HCT116 (cell line): ENCODE data around the gene CENPE. TPM values are rescaled to one million over a fixed set of nuclear protein-coding genes. Genes with fewer than 3 reads are reported as not detected.
A peak's percentile ranks its signal among the peaks of the same experiment; 100 is the strongest.

Source experiments
- ATAC-seq: fragments of 200-7000 bp; cut with Tn5 transposase; 2 replicates; pipeline ENCODE4 v1.9.1; 2020; ENCODE audit warnings: mild to moderate bottlenecking, moderate library complexity
- BruUV-seq: library from RNA; stranded (reverse); fragments of 400-500 nt; replicated peaks from 2 replicates; lab custom pipeline; 2021; lab: Mats Ljungman, UMichigan
- CTCF ChIA-PET: fragments of 300-600 bp; sonication (Branson Sonifier 250); formaldehyde crosslinking; loops from one replicate; lab custom pipeline; 2021; ENCODE audit warnings: antibody characterized with exemption; lab: Charles Lee
- POLR2A ChIA-PET: fragments of 300-600, 350-600 bp; sonication (Branson Sonifier 250); formaldehyde crosslinking; loops from one replicate; lab custom pipeline; 2021; ENCODE audit warnings: antibody characterized with exemption; lab: Charles Lee
- RAD21 ChIA-PET, 2 experiments: fragments of 300-600 bp; sonication (Branson Sonifier 250); formaldehyde crosslinking; loops; one replicate each; lab custom pipeline; 2023; ENCODE audit warnings: low total read pairs in 2 of 2; ENCODE audit not compliant: uncharacterized antibody in 2 of 2, unreplicated experiment in 2 of 2, low non-redundant PET in 1 of 2; lab: Charles Lee
- DNase-seq: peaks from one replicate; pipeline ENCODE4 v3.0.0-alpha.2; 2010; ENCODE audit warnings: low read depth, low spot score
- H2AFZ ChIP-seq: fragments of 200-600 bp; shearing (Covaris generic), sonication (generic); 2 replicates; pipeline ENCODE4 v1.6.1; 2017; ENCODE audit warnings: low read depth, mixed run types, mixed read lengths, antibody characterized with exemption, low read length; ENCODE audit not compliant: poor library complexity, severe bottlenecking
- H3K27ac ChIP-seq: 2 replicates; pipeline ENCODE4 v1.5.1; 2012; ENCODE audit warnings: low read depth, low read length
- H3K27me3 ChIP-seq: fragments of 200-600 bp; sonication (generic); 2 replicates; pipeline ENCODE4 v1.6.1; 2016; ENCODE audit warnings: mixed run types, low read length, mixed read lengths; ENCODE audit not compliant: insufficient read depth
- H3K36me3 ChIP-seq, 2 experiments: fragments of 200-500 bp in 1 of 2; fragments of 200-600 bp in 1 of 2; sonication (Bioruptor generic) in 1 of 2; sonication (generic) in 1 of 2; 2 replicates each; pipeline versions ENCODE4 v1.5.1 to v1.6.1; 2014 to 2016; ENCODE audit warnings: low read length in 2 of 2, inconsistent platforms in 1 of 2, mixed read lengths in 1 of 2, mixed run types in 1 of 2; ENCODE audit not compliant: insufficient read depth in 2 of 2, control insufficient read depth in 1 of 2
- H3K4me1 ChIP-seq, 2 experiments: fragments of 200-600 bp in 1 of 2; sonication (generic) in 1 of 2; 2 replicates each; pipeline versions ENCODE4 v1.5.1 to v1.6.1; 2012 to 2017; ENCODE audit warnings: low read length in 2 of 2, inconsistent platforms in 1 of 2, mild to moderate bottlenecking in 1 of 2, mixed read lengths in 1 of 2, mixed run types in 1 of 2, moderate library complexity in 1 of 2; ENCODE audit not compliant: insufficient read depth in 2 of 2, control insufficient read depth in 1 of 2
- H3K4me2 ChIP-seq: fragments of 200-600 bp; sonication (generic); 2 replicates; pipeline ENCODE4 v1.6.1; 2017; ENCODE audit warnings: mixed run types, low read length, mixed read lengths
- H3K4me3 ChIP-seq, 2 experiments: fragments of 200-600 bp in 1 of 2; sonication (generic) in 1 of 2; replicated peaks in 1 of 2; 2 replicates each; pipeline ENCODE4 v1.5.1; 2011 to 2016; ENCODE audit warnings: low read length in 2 of 2, control low read depth in 1 of 2, low read depth in 1 of 2, mild to moderate bottlenecking in 1 of 2, mixed read lengths in 1 of 2, mixed run types in 1 of 2
- H3K79me2 ChIP-seq: fragments of 200-600 bp; sonication (generic); 2 replicates; pipeline ENCODE4 v1.6.1; 2017; ENCODE audit warnings: mild to moderate bottlenecking, mixed run types, low read length, moderate library complexity, mixed read lengths; ENCODE audit not compliant: insufficient read depth
- H3K9ac ChIP-seq: fragments of 200-600 bp; sonication (generic); 2 replicates; pipeline ENCODE4 v1.6.1; 2016; ENCODE audit warnings: low read length, mixed read lengths
- H3K9me2 ChIP-seq: fragments of 200-600 bp; sonication (generic), shearing (Covaris generic); 2 replicates; pipeline ENCODE4 v1.6.1; 2017; ENCODE audit warnings: mixed run types, mild to moderate bottlenecking, moderate library complexity; ENCODE audit not compliant: insufficient read depth
- H3K9me3 ChIP-seq, 2 experiments: fragments of 200-500 bp in 1 of 2; fragments of 200-600 bp in 1 of 2; sonication (Bioruptor generic) in 1 of 2; sonication (generic) in 1 of 2; 2 replicates each; pipeline ENCODE4 v1.6.1; 2014 to 2017; ENCODE audit warnings: low read length in 2 of 2, mixed read lengths in 2 of 2, inconsistent platforms in 1 of 2, low read depth in 1 of 2, mild to moderate bottlenecking in 1 of 2, mixed run types in 1 of 2, moderate library complexity in 1 of 2; ENCODE audit not compliant: control insufficient read depth in 1 of 2, insufficient read depth in 1 of 2
- H4K20me1 ChIP-seq: fragments of 200-600 bp; sonication (generic), shearing (Covaris generic); 2 replicates; pipeline ENCODE4 v1.6.1; 2017; ENCODE audit warnings: mixed run types, mild to moderate bottlenecking, moderate library complexity; ENCODE audit not compliant: insufficient read depth
- CBX3 ChIP-seq: IDR thresholded peaks from 2 replicates; pipeline ENCODE4 v1.6.1; 2012; ENCODE audit warnings: low read depth
- CEBPB ChIP-seq: IDR thresholded peaks from 2 replicates; pipeline ENCODE4 v1.6.1; 2012; ENCODE audit warnings: low read depth
- CTCF ChIP-seq, 3 experiments: fragments of 200-600 bp in 1 of 3; sonication (generic) in 1 of 3; IDR thresholded peaks in 2 of 3; conservative IDR thresholded peaks in 1 of 3; 2 replicates each; pipeline ENCODE4 v1.5.1; 2012 to 2017; ENCODE audit warnings: low read depth in 2 of 3, low read length in 2 of 3, antibody characterized with exemption in 1 of 3, borderline replicate concordance in 1 of 3, control low read depth in 1 of 3, mild to moderate bottlenecking in 1 of 3, mixed read lengths in 1 of 3, mixed run types in 1 of 3, moderate library complexity in 1 of 3; ENCODE audit not compliant: insufficient read depth in 1 of 3
- EZH2phosphoT487 ChIP-seq: fragments of 200-600 bp; IDR thresholded peaks from 2 replicates; pipeline ENCODE4 v1.6.1; 2018; ENCODE audit warnings: antibody characterized with exemption, borderline replicate concordance
- MAX ChIP-seq: IDR thresholded peaks from 2 replicates; pipeline ENCODE4 v1.6.1; 2012
- POLR2A ChIP-seq: IDR thresholded peaks from 2 replicates; pipeline ENCODE4 v1.7.0; 2011; ENCODE audit warnings: borderline replicate concordance; ENCODE audit not compliant: insufficient read depth, insufficient read length; ENCODE audit errors: extremely low read depth
- POLR2AphosphoS5 ChIP-seq: IDR thresholded peaks from 2 replicates; pipeline ENCODE4 v1.6.1; 2011; ENCODE audit warnings: mild to moderate bottlenecking, low read depth, low read length, moderate library complexity
- SIN3A ChIP-seq: IDR thresholded peaks from 2 replicates; pipeline ENCODE4 v1.6.1; 2012; ENCODE audit warnings: low read depth
- ZFX ChIP-seq: fragments of 450-650 bp; IDR thresholded peaks from 2 replicates; pipeline ENCODE4 v1.6.1; 2017
- intact Hi-C: fragments of 100-400 bp; cut with micrococcal nuclease; formaldehyde crosslinking; loops from 2 replicates; pipeline ENCODE4 v1.10.0; 2022
- total RNA-seq: library from RNA; stranded (reverse); gene quantifications from one replicate; pipeline ENCODE4 v1.2.1, GENCODE V29; 2021; ENCODE audit not compliant: unreplicated experiment
- TF ChIP-seq, protein P1 (sequence below): IDR thresholded peaks from 2 replicates; pipeline ENCODE4 v1.6.1; 2012; ENCODE audit warnings: low read depth

The CENPE gene
- total RNA-seq, 1 experiment from 2014 or later: 31.3 TPM

- Histone ChIP-seq H2AFZ (peak overlapping the region; percentile 90), H3K9me3 (no peaks in the 10 kb centered on the region), H3K4me2 (peak overlapping the region; percentile 88), H3K79me2 (peaks cover 41% of the 10 kb centered on the region), H3K4me1 (peaks cover 8 to 25% of the 10 kb centered on the region in 2 experiments; a peak in 3 of 4 replicates), H3K4me3 (peak overlapping the region; percentile 65 to 68), H3K9ac (peak overlapping the region; percentile 88), H3K36me3 (peaks cover 0 to 4% of the 10 kb centered on the region in 2 experiments; a peak in 1 of 4 replicates), H4K20me1 (no peaks in the 10 kb centered on the region), H3K9me2 (no peaks in the 10 kb centered on the region), H3K27me3 (no peaks in the 10 kb centered on the region), H3K27ac (peak overlapping the region; percentile 85)
- no peak for TF ChIP-seq CEBPB
- TF ChIP-seq POLR2A: peak; percentile 70
- peak; percentile 39; the same call in 1 of the 2 replicates for TF ChIP-seq POLR2AphosphoS5
- peak; percentile 65; the same call in 1 of the 2 replicates for TF ChIP-seq SIN3A
- TF ChIP-seq CBX3: peak; percentile 62; the same call in 1 of the 2 replicates
- TF ChIP-seq CTCF (IDR thresholded peaks at IDR 0.05 in 2 of 3, conservative IDR thresholded peaks at IDR 0.05 in 1 of 3; ENCODE audit: borderline replicate concordance in 1 of 3, insufficient read depth in 1 of 3, low read depth in 2 of 3, low read length in 2 of 3): 0 out of 6 replicates have a peak, but pooled peaks of 1 of the 3 experiments have one; percentile 11
- TF ChIP-seq ZFX: peak; percentile 99
- no peak for TF ChIP-seq EZH2phosphoT487
- TF ChIP-seq, protein P1, sequence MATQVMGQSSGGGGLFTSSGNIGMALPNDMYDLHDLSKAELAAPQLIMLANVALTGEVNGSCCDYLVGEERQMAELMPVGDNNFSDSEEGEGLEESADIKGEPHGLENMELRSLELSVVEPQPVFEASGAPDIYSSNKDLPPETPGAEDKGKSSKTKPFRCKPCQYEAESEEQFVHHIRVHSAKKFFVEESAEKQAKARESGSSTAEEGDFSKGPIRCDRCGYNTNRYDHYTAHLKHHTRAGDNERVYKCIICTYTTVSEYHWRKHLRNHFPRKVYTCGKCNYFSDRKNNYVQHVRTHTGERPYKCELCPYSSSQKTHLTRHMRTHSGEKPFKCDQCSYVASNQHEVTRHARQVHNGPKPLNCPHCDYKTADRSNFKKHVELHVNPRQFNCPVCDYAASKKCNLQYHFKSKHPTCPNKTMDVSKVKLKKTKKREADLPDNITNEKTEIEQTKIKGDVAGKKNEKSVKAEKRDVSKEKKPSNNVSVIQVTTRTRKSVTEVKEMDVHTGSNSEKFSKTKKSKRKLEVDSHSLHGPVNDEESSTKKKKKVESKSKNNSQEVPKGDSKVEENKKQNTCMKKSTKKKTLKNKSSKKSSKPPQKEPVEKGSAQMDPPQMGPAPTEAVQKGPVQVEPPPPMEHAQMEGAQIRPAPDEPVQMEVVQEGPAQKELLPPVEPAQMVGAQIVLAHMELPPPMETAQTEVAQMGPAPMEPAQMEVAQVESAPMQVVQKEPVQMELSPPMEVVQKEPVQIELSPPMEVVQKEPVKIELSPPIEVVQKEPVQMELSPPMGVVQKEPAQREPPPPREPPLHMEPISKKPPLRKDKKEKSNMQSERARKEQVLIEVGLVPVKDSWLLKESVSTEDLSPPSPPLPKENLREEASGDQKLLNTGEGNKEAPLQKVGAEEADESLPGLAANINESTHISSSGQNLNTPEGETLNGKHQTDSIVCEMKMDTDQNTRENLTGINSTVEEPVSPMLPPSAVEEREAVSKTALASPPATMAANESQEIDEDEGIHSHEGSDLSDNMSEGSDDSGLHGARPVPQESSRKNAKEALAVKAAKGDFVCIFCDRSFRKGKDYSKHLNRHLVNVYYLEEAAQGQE: no peak
- peak; percentile 89 for TF ChIP-seq MAX
- ATAC-seq (peak; percentile 77), DNase-seq (peak; percentile 12)
- CTCF ChIA-PET: interaction anchor here (1.4 kb wide), 1 partner anchor 455 kb away, joined by 4 read pairs; no protein-coding TSS in a partner anchor
- intact Hi-C loops: no loop called here
- no TSS peak for BruUV-seq
- RAD21 ChIA-PET: no interaction called here
- POLR2A ChIA-PET: no interaction called here
Observed at GRCh38 chr4:103075894-103076746, 122.0 kb downstream of the CENPE start.
